HepG2 (cell line): ENCODE results near the gene CBLB. TPM values are rescaled to one million over a fixed set of nuclear protein-coding genes. Genes with fewer than 3 reads are reported as not detected.
A peak's percentile ranks its signal among the peaks of the same experiment; 100 is the strongest.

ENCODE experiments used
- CEBPZ ChIP-seq: IDR thresholded peaks from 2 replicates; pipeline ENCODE4 v1.6.1; 2012; ENCODE audit warnings: low read length, improper control_type of control experiment
- DMAP1 ChIP-seq: IDR thresholded peaks from 2 replicates; pipeline ENCODE4 v1.6.1; 2016
- GPBP1L1 ChIP-seq: sonication (generic); formaldehyde crosslinking; IDR thresholded peaks from 2 replicates; pipeline ENCODE4 v1.5.0; 2020; ENCODE audit warnings: mild to moderate bottlenecking, missing genetic modification reagents
- HES4 ChIP-seq: sonication (generic); formaldehyde crosslinking; IDR thresholded peaks from 2 replicates; pipeline ENCODE4 v1.9.0; 2021; ENCODE audit warnings: mild to moderate bottlenecking, missing genetic modification reagents, borderline replicate concordance
- MAZ ChIP-seq, 2 experiments: sonication (generic) in 1 of 2; formaldehyde crosslinking in 1 of 2; IDR thresholded peaks; 2 replicates each; pipeline versions ENCODE4 v1.5.0 to v1.6.1; 2012 to 2020; ENCODE audit warnings: low read depth in 2 of 2, mild to moderate bottlenecking in 2 of 2, borderline replicate concordance in 1 of 2, improper control_type of control experiment in 1 of 2, low read length in 1 of 2, missing genetic modification reagents in 1 of 2, moderate library complexity in 1 of 2
- MEIS2 ChIP-seq: sonication (generic); formaldehyde crosslinking; IDR thresholded peaks from 2 replicates; pipeline ENCODE4 v1.9.0; 2021; ENCODE audit warnings: mild to moderate bottlenecking, missing genetic modification reagents
- NFE2L1 ChIP-seq: sonication (generic); formaldehyde crosslinking; IDR thresholded peaks from 2 replicates; pipeline ENCODE4 v1.4.0; 2020; ENCODE audit warnings: missing genetic modification reagents, mild to moderate bottlenecking, borderline replicate concordance
- RBFOX2 ChIP-seq: fragments of 200-400 bp; formaldehyde crosslinking; IDR thresholded peaks from 2 replicates; pipeline ENCODE4 v1.6.1; 2017; ENCODE audit warnings: low read depth, mild to moderate bottlenecking, low read length
- SMAD3 ChIP-seq: sonication (generic); formaldehyde crosslinking; IDR thresholded peaks from 2 replicates; pipeline ENCODE4 v1.4.0; 2020; ENCODE audit warnings: missing genetic modification reagents
- TOE1 ChIP-seq: sonication (generic); formaldehyde crosslinking; IDR thresholded peaks from 2 replicates; pipeline ENCODE4 v1.4.0; 2020; ENCODE audit warnings: mild to moderate bottlenecking, missing genetic modification reagents
- ZFP36 ChIP-seq: fragments of 150-350 bp; IDR thresholded peaks from 2 replicates; pipeline ENCODE4 v1.6.1; 2018; ENCODE audit warnings: borderline replicate concordance, low read length, low read depth; ENCODE audit not compliant: partially characterized antibody
- ZHX2 ChIP-seq, 2 experiments: sonication (generic) in 1 of 2; formaldehyde crosslinking in 1 of 2; IDR thresholded peaks; 2 replicates each; pipeline versions ENCODE4 v1.6.1 to v1.9.0; 2014 to 2022; ENCODE audit warnings: antibody characterized with exemption in 1 of 2, borderline replicate concordance in 1 of 2, inconsistent platforms in 1 of 2, low read depth in 1 of 2, missing genetic modification reagents in 1 of 2
- ZNF138 ChIP-seq: sonication (generic); formaldehyde crosslinking; IDR thresholded peaks from 2 replicates; pipeline ENCODE4 v1.5.0; 2020; ENCODE audit warnings: mild to moderate bottlenecking, low read depth, missing genetic modification reagents
- ZNF704 ChIP-seq: sonication (generic); formaldehyde crosslinking; IDR thresholded peaks from 2 replicates; pipeline ENCODE4 v1.8.1; 2023; ENCODE audit warnings: mild to moderate bottlenecking, inconsistent platforms, moderate library complexity, missing genetic modification reagents, borderline replicate concordance
- polyA plus RNA-seq, 8 experiments: library from polyadenylated mRNA; depleted of rRNA in 3 of 8; stranded (reverse) in 7 of 8; unstranded in 1 of 8; fragments of >200 nt; fragmentation: Illumina TruSeq in 4 of 8; extraction: Trizol in 4 of 8; gene quantifications; 2 replicates each; pipeline versions ENCODE4 v1.2.1 to v1.2.3, GENCODE V29; 2011 to 2016; ENCODE audit warnings: low read depth in 4 of 8, missing spikeins in 1 of 8, mixed read lengths in 1 of 8; ENCODE audit not compliant: insufficient read depth in 1 of 8
- total RNA-seq, 5 experiments: library from RNA; depleted of rRNA; stranded (reverse); fragments of >200 nt; fragmentation: Illumina TruSeq; extraction: Trizol; gene quantifications; 2 replicates each; pipeline ENCODE4 v1.2.3, GENCODE V29; 2016; ENCODE audit warnings: low read depth in 1 of 5

The CBLB gene
- total and polyA plus RNA-seq, 2 of the 13 experiments (the other 11 are each of a cell fraction or from before 2014, with no cell fraction given) = 9.8 to 16.4 TPM

GRCh38 chr3:105866656-105867653 lies 1.9 kb downstream of the CBLB start (continued):
- TF ChIP-seq MAZ (IDR thresholded peaks at IDR 0.05; ENCODE audit: borderline replicate concordance, low read depth, low read length) = no peak
- no peak for TF ChIP-seq MAZ (CRISPR knock-in tag; IDR thresholded peaks at IDR 0.05; ENCODE audit: low read depth)
- no peak for TF ChIP-seq ZNF704
- no peak for TF ChIP-seq CEBPZ
- no peak for TF ChIP-seq ZNF138 (CRISPR knock-in tag)
- TF ChIP-seq ZFP36 = no peak
- no peak for TF ChIP-seq GPBP1L1 (CRISPR knock-in tag)
- no peak for TF ChIP-seq HES4 (CRISPR knock-in tag)
- TF ChIP-seq ZHX2 (IDR thresholded peaks at IDR 0.05; ENCODE audit: low read depth) = no peak
- TF ChIP-seq ZHX2 (CRISPR knock-in tag; IDR thresholded peaks at IDR 0.05; ENCODE audit: borderline replicate concordance) = no peak
- TF ChIP-seq SMAD3 (CRISPR knock-in tag) = no peak
- no peak for TF ChIP-seq MEIS2 (CRISPR knock-in tag)
- TF ChIP-seq RBFOX2 = no peak
- no peak for TF ChIP-seq TOE1 (CRISPR knock-in tag)
- TF ChIP-seq DMAP1 = peak; percentile 26; the same call in 1 of the 2 replicates
- TF ChIP-seq NFE2L1 = no peak
